Peyer's patch (tissue), 4 donors: Measurements from ENCODE around the gene KRT26. TPM values are rescaled to one million over a fixed set of nuclear protein-coding genes. Genes with fewer than 3 reads are reported as not detected.
"Not testable (repeated sequence)": the region's sequence is repeated elsewhere in the genome, so short reads cannot be mapped to it uniquely, and the experiment has no call there.

Experiments
- DNase-seq, 3 donors: peaks; one replicate each; pipeline ENCODE4 v3.0.0-alpha.2; 2017 to 2019
- H3K27ac ChIP-seq, 4 donors: fragments of 200-600 bp; sonication (generic); one replicate each; pipeline ENCODE4 v1.5.1; 2016 to 2019
- H3K27me3 ChIP-seq, 2 donors: fragments of 200-600 bp; sonication (generic); one replicate each; pipeline ENCODE4 v1.5.1; 2019
- H3K36me3 ChIP-seq, 3 donors: fragments of 200-600 bp; sonication (generic); one replicate each; pipeline ENCODE4 v1.5.1; 2016 to 2019
- H3K4me1 ChIP-seq, 4 donors: fragments of 200-600 bp; sonication (generic); one replicate each; pipeline ENCODE4 v1.5.1; 2016 to 2019
- H3K4me3 ChIP-seq, 4 donors: fragments of 200-600 bp; sonication (generic); 1 replicate in 3 of 4; 2 replicates in 1 of 4; pipeline ENCODE4 v1.5.1; 2016 to 2019; ENCODE audit warnings: mild to moderate bottlenecking in 1 of 4
- H3K9me3 ChIP-seq, 4 donors: fragments of 200-600 bp; sonication (generic); one replicate each; pipeline ENCODE4 v1.5.1; 2016 to 2019; ENCODE audit warnings: mild to moderate bottlenecking in 1 of 4
- CTCF ChIP-seq, 6 experiments: fragments of 450-650 bp in 4 of 6; fragments of 200-600 bp in 2 of 6; sonication (generic) in 1 of 6; IDR thresholded peaks; one replicate each; pipeline ENCODE4 v1.5.1; 2017 to 2019; ENCODE audit warnings: antibody characterized with exemption in 6 of 6, mild to moderate bottlenecking in 3 of 6, moderate library complexity in 1 of 6
- POLR2A ChIP-seq, 2 donors: fragments of 450-650 bp; IDR thresholded peaks; one replicate each; pipeline ENCODE4 v1.5.1; 2017; ENCODE audit warnings: antibody characterized with exemption in 2 of 2, mild to moderate bottlenecking in 2 of 2, moderate library complexity in 2 of 2
- total RNA-seq, 4 donors: library from RNA; depleted of rRNA; stranded (reverse); fragments of >200 nt; gene quantifications; one replicate each; pipeline ENCODE4 v1.1.0, GENCODE V29; 2016

Gene KRT26
- total RNA-seq, 4 donors from 2014 or later, result not detected

- H3K36me3 ChIP-seq, result no peaks in the 10 kb centered on the region
- no peak overlapping the region for H3K4me3 ChIP-seq
- TF ChIP-seq POLR2A (IDR thresholded peaks at IDR 0.05) (no peak), CTCF (IDR thresholded peaks at IDR 0.05) (no peak)
- no peak overlapping the region for H3K27ac ChIP-seq
- no peaks in the 10 kb centered on the region for H3K4me1 ChIP-seq
- no peaks in the 10 kb centered on the region for H3K27me3 ChIP-seq
- no peaks in the 10 kb centered on the region for H3K9me3 ChIP-seq
- DNase-seq, result no peak
Observed at GRCh38 chr17:40751065-40751464, 20.9 kb downstream of the KRT26 start.

- H3K36me3 ChIP-seq, result no peaks in the 10 kb centered on the region
- H3K27ac ChIP-seq, result no peak overlapping the region
- TF ChIP-seq POLR2A (IDR thresholded peaks at IDR 0.05) (no peak), CTCF (IDR thresholded peaks at IDR 0.05) (no peak)
- H3K4me1 ChIP-seq, result no peaks in the 10 kb centered on the region
- no peaks in the 10 kb centered on the region for H3K9me3 ChIP-seq
- no peak for DNase-seq
- H3K4me3 ChIP-seq, result no peak overlapping the region
- H3K27me3 ChIP-seq, result no peaks in the 10 kb centered on the region
Observed at GRCh38 chr17:40750391-40750790, 21.6 kb downstream of the KRT26 start.

- not testable (repeated sequence) for DNase-seq, H3K9me3 ChIP-seq, H3K27ac ChIP-seq, H3K4me3 ChIP-seq, H3K36me3 ChIP-seq, H3K27me3 ChIP-seq, H3K4me1 ChIP-seq
Observed at GRCh38 chr17:40748666-40749065, 23.3 kb downstream of the KRT26 start.

- no peak for TF ChIP-seq POLR2A (IDR thresholded peaks at IDR 0.05)
- TF ChIP-seq CTCF (IDR thresholded peaks at IDR 0.05), result no peak
Observed at GRCh38 chr17:40738553-40738952, 33.4 kb downstream of the KRT26 start.

GRCh38 chr17:40735016-40735415, 37.0 kb downstream of the KRT26 start:
- no peaks in the 10 kb centered on the region for H3K9me3 ChIP-seq

More at GRCh38 chr17:40738553-40738952, 33.4 kb downstream of the KRT26 start:
- H3K9me3 ChIP-seq, result peaks cover 0 to 3% (median 0%) of the 10 kb centered on the region in 4 donors
- H3K27me3 ChIP-seq, result no peaks in the 10 kb centered on the region
- no peak overlapping the region for H3K4me3 ChIP-seq
- DNase-seq, result no peak
- no peak overlapping the region for H3K27ac ChIP-seq
- H3K4me1 ChIP-seq, result no peaks in the 10 kb centered on the region
- no peaks in the 10 kb centered on the region for H3K36me3 ChIP-seq

GRCh38 chr17:40734018-40734417, 38.0 kb downstream of the KRT26 start:
- TF ChIP-seq CTCF (IDR thresholded peaks at IDR 0.05) (no peak), POLR2A (IDR thresholded peaks at IDR 0.05) (no peak)
- DNase-seq, result no peak
- Histone ChIP-seq H3K4me1 (no peaks in the 10 kb centered on the region), H3K27ac (no peak overlapping the region), H3K9me3 (no peaks in the 10 kb centered on the region), H3K36me3 (no peaks in the 10 kb centered on the region), H3K27me3 (no peaks in the 10 kb centered on the region), H3K4me3 (no peak overlapping the region)

More at GRCh38 chr17:40735016-40735415, 37.0 kb downstream of the KRT26 start:
- no peaks in the 10 kb centered on the region for H3K36me3 ChIP-seq
- H3K27me3 ChIP-seq, result no peaks in the 10 kb centered on the region
- no peak overlapping the region for H3K27ac ChIP-seq
- no peaks in the 10 kb centered on the region for H3K4me1 ChIP-seq
- TF ChIP-seq CTCF (IDR thresholded peaks at IDR 0.05) (no peak), POLR2A (IDR thresholded peaks at IDR 0.05) (no peak)
- no peak for DNase-seq
- no peak overlapping the region for H3K4me3 ChIP-seq
